GM18505 (cell line): ENCODE results near the gene KIF13A.
"Not testable (repeated sequence)": the region's sequence is repeated elsewhere in the genome, so short reads cannot be mapped to it uniquely, and the experiment has no call there.

ENCODE experiments used
- ATAC-seq: cut with Tn5 transposase; IDR thresholded peaks from one replicate; pipeline ENCODE4 v1.9.1; 2021; ENCODE audit not compliant: unreplicated experiment
- POLR2A ChIP-seq: IDR thresholded peaks from 4 replicates; pipeline ENCODE4 v1.6.1; 2011; ENCODE audit warnings: borderline replicate concordance; ENCODE audit not compliant: insufficient read depth, insufficient read length; ENCODE audit errors: extremely low read depth

Gene KIF13A

DNA sequence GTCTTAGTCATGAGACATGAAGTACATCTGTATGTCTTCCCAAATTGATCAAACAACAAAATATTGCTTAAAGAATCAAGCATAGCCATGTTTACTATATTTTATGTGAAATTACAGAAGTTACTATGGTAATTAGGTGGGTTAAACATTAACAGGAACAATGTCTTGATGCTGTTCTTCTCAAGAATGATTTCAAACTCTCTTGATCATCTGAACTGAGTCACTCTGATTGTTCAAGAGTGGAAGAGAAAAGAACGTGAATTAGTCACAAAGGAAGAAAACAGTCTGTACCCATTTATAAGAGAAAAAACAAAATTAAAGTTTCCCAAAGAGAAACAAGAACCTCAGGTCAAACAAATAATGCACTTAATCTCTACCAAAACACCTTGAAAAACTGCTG, 218.6 kb downstream of the KIF13A start:
- TF ChIP-seq POLR2A: no peak
- ATAC-seq: no peak

- ATAC-seq: no peak
Observed at GRCh38 chr6:17768388-17768787, 219.0 kb downstream of the KIF13A start.

GRCh38 chr6:17762651-17763050, 224.8 kb downstream of the KIF13A start:
- no peak for TF ChIP-seq POLR2A
- no peak for ATAC-seq

More at GRCh38 chr6:17768388-17768787, 219.0 kb downstream of the KIF13A start:
- TF ChIP-seq POLR2A: no peak

DNA sequence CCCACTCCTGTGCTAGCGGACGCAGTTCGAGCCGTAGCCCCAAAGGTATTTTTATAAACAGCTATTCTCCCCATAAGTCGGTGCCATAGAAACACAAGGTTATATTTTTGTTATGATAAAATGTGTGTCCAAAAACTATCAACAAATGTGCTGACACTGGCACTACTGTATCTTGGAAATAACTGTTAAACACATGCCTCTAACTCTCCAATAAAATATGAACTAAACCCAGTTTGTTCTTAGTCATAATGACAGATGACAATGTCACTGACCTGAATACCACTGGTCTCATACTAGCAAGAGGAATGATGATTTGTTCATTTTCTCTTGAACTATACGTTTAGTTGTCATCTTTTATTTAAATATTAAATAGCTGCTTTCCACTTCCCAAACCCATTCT, 229.3 kb downstream of the KIF13A start:
- TF ChIP-seq POLR2A: no peak
- no peak for ATAC-seq

DNA sequence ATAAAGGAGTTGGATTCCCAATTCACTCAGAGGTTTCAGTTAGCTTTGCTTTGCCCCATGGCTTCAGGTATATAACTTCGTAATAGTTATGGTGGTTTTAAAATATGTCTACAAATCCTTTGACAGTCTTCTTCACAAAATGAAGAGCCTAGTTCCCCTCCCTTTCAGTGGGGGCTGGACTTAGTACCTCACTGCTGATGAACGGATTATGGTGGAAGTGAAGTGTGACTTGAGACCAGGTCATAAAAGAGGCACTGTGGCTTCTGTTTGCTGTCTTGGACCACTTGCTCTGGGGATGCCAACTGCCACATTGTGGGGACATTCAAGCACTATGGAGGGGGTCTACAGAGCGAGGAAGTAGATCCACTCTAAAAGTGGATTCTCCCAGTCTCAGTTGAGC, 233.2 kb downstream of the KIF13A start:
- no peak for ATAC-seq
- TF ChIP-seq POLR2A: no peak

GRCh38 chr6:17745324-17745723, 242.1 kb downstream of the KIF13A start:
- ATAC-seq: not testable (repeated sequence)

- not testable (repeated sequence) for ATAC-seq
Observed at GRCh38 chr6:17744757-17745308, 242.6 kb downstream of the KIF13A start.

DNA sequence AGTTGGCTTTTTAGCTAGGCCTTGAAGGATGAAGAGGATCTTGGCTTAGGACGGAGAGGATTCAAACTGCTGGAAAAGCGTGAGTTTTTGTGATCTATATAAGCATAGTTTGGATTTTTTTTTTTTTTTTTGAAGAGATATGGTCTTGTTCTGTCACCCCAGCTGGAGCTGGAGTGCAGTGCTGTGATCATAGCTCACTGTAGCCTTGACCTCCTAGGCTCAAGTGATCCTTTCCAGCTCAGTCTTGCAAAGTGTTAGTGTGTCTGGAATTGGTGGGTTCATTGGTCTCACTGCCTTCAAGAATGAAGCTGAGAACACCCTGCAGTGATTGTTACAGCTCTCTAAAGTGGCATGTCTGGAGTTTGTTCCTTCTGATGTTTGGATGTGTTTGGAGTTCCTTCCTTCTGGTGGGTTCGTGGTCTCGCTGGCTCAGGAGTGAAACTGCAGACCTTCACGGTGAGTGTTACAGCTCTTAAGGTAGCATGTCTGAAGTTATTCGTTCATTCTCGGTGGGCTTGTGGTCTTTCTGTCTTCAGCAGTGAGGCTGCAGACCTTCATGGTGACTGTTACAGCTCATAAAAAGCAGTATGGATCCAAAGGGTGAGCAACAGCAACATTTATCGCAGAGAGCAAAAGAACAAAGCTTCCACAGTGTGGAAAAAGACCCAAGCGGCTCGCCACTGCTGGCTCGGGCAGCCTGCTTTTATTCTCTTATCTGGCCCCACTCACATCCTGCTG, 243.2 kb downstream of the KIF13A start:
- no peak for TF ChIP-seq POLR2A
- no peak for ATAC-seq

- no peak for TF ChIP-seq POLR2A
- no peak for ATAC-seq
Observed at GRCh38 chr6:17741507-17741906, 245.9 kb downstream of the KIF13A start.

DNA sequence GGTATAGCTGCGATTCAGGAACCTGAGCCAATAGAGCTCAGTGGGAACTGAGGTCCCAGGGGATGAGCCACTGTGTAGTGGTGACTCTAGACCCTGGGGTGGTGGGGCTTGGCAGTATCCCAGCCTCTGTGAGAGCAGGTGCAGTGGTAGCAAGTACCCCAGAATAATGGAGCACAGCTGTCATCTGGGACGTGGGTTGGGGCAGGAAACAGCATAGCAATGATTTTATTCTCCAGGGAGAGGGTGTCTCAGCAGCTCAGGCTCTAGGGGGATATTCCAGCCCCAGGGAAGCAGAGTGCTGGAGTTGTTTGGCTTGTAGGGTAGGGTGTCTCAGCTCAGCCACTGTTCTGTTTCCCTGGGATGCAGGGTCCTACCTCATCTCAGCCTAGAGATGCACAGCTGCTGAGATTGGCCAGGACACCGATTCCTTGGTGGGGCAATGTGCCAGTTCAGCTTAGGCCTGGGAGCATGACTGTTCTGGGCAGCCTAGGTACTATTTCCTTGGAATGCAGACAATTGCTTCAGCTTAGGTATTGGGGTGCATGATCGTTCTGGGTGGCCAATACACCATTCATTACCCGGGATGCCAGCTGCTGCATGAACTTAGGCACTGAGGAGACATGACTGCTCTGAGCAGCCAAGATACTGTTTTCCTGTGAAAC, 246.7 kb downstream of the KIF13A start:
- ATAC-seq: no peak
- no peak for TF ChIP-seq POLR2A

DNA sequence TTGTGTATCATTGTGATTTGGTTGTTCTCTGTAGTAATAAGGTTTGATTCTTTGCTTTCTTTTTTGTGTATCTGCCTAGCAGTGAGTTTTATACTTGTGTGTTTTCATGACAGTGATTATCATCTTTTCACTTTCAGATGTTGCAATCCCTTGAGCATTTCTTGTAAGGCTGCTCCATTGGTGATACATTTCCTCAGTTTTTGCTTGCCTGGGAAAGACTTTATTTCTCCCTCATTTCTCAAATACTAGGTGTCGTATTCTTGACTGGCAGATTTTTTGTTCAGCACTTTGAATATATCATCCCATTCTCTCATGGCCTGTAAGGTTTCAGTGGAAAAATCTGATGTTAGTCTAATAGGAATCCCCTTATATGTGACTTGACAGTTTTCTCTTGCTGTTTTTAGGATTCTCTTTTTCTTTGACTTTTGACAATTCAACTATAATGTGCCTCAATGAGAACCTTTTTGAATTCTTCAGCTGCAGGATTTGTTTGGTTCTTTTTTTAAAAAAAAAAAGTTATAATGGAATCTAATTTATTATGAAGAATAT, 249.7 kb downstream of the KIF13A start:
- no peak for TF ChIP-seq POLR2A
- ATAC-seq: no peak

- ATAC-seq: not testable (repeated sequence)
Observed at GRCh38 chr6:17735311-17735710, 252.1 kb downstream of the KIF13A start.

- no peak for ATAC-seq
- TF ChIP-seq POLR2A: no peak
Observed at GRCh38 chr6:17730078-17730704, 257.2 kb downstream of the KIF13A start.

- no peak for ATAC-seq
- TF ChIP-seq POLR2A: no peak
Observed at GRCh38 chr6:17729223-17730077, 258.0 kb downstream of the KIF13A start.
